Astrocyte of the spinal cord (primary cell): ENCODE data around the gene MORC1.
"Not testable (repeated sequence)": the region's sequence is repeated elsewhere in the genome, so short reads cannot be mapped to it uniquely, and the experiment has no call there.

Experiments
- DNase-seq: peaks from one replicate; pipeline ENCODE4 v3.0.0; 2011; ENCODE audit warnings: low read depth, low spot score
- H3K4me3 ChIP-seq: 2 replicates; pipeline ENCODE4 v1.5.1; 2011; ENCODE audit warnings: low read depth, mild to moderate bottlenecking, low read length, moderate library complexity
- CTCF ChIP-seq: IDR thresholded peaks from 2 replicates; pipeline ENCODE4 v1.5.1; 2012; ENCODE audit warnings: low read depth, mild to moderate bottlenecking, low read length, inconsistent platforms
- in situ Hi-C: cut with HindIII; loops from 2 replicates; pipeline ENCODE4 v1.10.0; 2017; ENCODE audit warnings: low sequenced_read_pairs

The MORC1 gene

GRCh38 chr3:109091846-109092245, 26.1 kb downstream of the MORC1 start:
- no peak for DNase-seq
- H3K4me3 ChIP-seq, result no peak overlapping the region
- in situ Hi-C loops, result no loop called here
- TF ChIP-seq CTCF, result no peak

- no peak for DNase-seq
- TF ChIP-seq CTCF, result no peak
- in situ Hi-C loops, result no loop called here
Observed at GRCh38 chr3:109089265-109089664, 28.7 kb downstream of the MORC1 start.

GRCh38 chr3:109081746-109082510, 36.0 kb downstream of the MORC1 start:
- H3K4me3 ChIP-seq, result no peak overlapping the region
- TF ChIP-seq CTCF, result peak; percentile 86
- in situ Hi-C loops, result no loop called here
- peak; percentile 52 for DNase-seq

More at GRCh38 chr3:109089265-109089664, 28.7 kb downstream of the MORC1 start:
- no peak overlapping the region for H3K4me3 ChIP-seq

- DNase-seq, H3K4me3 ChIP-seq, in situ Hi-C loops: not testable (repeated sequence)
Observed at GRCh38 chr3:109080090-109080489, 37.8 kb downstream of the MORC1 start.

GRCh38 chr3:109073116-109073515, 44.8 kb downstream of the MORC1 start:
- in situ Hi-C loops, result no loop called here
- H3K4me3 ChIP-seq, result no peak overlapping the region
- TF ChIP-seq CTCF, result no peak

GRCh38 chr3:109072194-109072593, 45.7 kb downstream of the MORC1 start:
- no peak for TF ChIP-seq CTCF
- H3K4me3 ChIP-seq, result no peak overlapping the region
- in situ Hi-C loops, result no loop called here
- DNase-seq, result no peak

More at GRCh38 chr3:109073116-109073515, 44.8 kb downstream of the MORC1 start:
- DNase-seq, result no peak

- TF ChIP-seq CTCF, result no peak
Observed at GRCh38 chr3:109071350-109072142, 46.4 kb downstream of the MORC1 start.

More at GRCh38 chr3:109071350-109072142, 46.4 kb downstream of the MORC1 start:
- no peak for DNase-seq
- in situ Hi-C loops, result no loop called here
- H3K4me3 ChIP-seq, result no peak overlapping the region
